ENCODE measurements around the gene ATP4A.
"Not testable (repeated sequence)": the region's sequence is repeated elsewhere in the genome, so short reads cannot be mapped to it uniquely, and the experiment has no call there.

Gene ATP4A

DNA sequence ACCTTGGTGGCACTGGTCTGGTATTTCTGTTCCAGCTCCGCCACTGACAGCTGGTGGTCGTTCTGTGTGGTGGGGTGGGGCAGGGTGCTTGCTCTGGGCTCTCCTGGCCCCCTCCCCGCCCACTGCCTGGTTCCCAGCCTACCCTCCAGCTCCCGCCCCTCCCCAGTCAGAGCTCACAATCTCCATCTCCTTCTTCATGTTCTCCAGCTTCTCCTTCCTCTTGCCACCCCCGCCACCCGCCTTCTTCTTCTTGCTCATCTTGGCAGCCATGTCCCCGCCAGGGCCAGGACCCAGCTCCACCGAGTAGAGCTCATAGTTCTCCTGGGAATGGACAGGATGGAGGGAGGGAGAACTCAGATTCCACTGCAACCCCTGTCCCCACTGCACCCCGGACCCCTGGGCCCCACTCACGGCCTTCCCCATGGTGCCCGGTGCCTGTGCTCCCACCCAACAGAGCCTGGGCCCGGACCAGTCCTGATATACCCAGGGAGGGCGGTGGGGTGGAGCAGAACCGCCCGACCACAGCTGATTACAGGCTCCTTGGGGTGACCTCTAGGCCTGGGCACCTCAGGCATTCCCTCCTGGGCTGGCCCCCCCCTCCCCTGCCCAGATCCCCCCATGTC lies at the start of gene ATP4A:
Gene ATP4A, minus strand, starts transcription at position 452 of the 623 bp plus-strand sequence. Its CDS starts 29 bp downstream, at position 423.
- no peak for DNase-seq

GRCh38 chr19:35612559-35613321 lies 49.3 kb upstream of the ATP4A start, which contains the start of gene HAUS5:
TSS of gene HAUS5 (plus strand) at chr19:35612735. CDS start at chr19:35612795, 60 bp downstream.
- DNase-seq: peak; percentile 88

- DNase-seq: no peak
Measured at GRCh38 chr19:35612224-35612558, 48.7 kb upstream of the ATP4A start.

- no peak for DNase-seq
Measured at GRCh38 chr19:35609851-35610353, 46.4 kb upstream of the ATP4A start.

DNA sequence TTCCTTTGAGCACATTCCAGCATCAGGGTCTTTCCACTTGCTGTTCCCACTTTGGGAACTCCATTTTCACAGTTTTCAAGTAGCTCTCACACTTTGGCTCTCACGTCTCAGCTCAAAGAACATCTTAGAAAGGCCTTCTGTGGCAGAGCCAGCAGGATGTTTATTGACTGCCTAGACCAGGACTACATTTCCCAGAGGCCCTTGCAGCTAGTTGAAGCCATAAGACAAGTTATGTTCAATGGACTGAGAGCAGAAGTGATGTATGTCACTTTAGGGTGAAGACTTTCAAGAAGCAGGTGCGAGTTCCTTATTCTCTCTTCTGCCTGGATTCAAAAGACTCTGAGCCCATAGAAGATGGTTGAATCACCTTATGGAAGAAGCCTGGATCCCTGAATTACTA lies 44.8 kb upstream of the ATP4A start:
- no peak for DNase-seq

GRCh38 chr19:35607661-35608060 lies 44.2 kb upstream of the ATP4A start:
- DNase-seq: no peak

DNA sequence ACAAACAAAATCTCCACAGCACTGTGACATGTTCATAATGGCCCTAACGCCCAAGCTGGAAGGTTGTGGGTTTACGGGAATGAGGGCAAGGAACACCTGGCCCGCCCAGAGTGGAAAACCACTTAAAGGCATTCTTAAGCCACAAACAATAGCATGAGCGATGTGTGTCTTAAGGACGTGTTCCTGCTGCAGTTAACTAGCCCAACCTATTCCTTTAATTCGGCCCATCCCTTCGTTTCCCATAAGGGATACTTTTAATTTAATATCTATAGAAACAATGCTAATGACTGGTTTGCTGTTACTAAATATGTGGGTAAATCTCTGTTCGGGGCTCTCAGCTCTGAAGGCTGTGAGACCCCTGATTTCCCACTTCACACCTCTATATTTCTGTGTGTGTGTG lies 43.7 kb upstream of the ATP4A start:
- DNase-seq: not testable (repeated sequence)

DNA sequence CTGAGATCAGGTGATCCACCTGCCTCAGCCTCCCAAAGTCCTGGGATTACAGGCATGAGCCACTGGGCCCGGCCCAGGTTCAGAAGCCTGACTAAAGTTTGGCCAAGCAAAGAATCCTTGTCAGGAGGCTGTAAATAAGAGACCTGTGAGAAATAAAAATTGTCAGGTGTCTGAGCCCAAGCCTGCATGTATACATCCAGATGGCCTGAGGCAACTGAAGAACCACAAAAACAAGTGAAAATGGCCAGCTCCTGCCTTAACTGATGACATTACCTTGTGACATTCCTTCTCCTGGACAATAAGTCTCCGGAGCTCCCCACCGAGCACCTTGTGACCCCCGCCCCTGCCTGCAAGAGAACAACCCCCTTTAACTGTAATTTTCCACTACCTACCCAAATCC lies 41.0 kb upstream of the ATP4A start:
- DNase-seq: not testable (repeated sequence)

- DNase-seq: no peak
Measured at GRCh38 chr19:35601971-35602370, 38.5 kb upstream of the ATP4A start.

- DNase-seq: peak; percentile 28
Measured at GRCh38 chr19:35596366-35596999, 33.0 kb upstream of the ATP4A start.

GRCh38 chr19:35595928-35596327 lies 32.5 kb upstream of the ATP4A start:
- DNase-seq: no peak

- not testable (repeated sequence) for DNase-seq
Measured at GRCh38 chr19:35595026-35595425, 31.6 kb upstream of the ATP4A start.

DNA sequence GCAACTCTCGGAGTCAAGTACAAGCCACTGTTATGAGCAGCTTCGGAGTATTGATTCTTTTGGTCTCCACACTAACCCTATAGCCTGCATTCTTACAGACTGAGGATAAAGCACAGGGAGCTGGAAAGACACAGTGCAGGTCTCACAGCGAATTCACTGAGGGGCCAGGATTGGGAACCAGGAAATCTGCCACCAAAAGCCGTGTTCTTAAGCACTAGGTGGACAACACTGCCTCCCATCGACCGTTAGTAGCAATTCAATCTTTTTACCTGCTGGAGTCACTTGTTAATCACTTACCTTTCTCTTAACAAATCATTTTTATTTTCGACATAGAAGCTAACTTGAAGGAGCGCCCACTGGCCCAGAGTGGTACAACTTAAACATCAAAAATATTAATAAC lies 28.8 kb upstream of the ATP4A start:
- DNase-seq: no peak

DNA sequence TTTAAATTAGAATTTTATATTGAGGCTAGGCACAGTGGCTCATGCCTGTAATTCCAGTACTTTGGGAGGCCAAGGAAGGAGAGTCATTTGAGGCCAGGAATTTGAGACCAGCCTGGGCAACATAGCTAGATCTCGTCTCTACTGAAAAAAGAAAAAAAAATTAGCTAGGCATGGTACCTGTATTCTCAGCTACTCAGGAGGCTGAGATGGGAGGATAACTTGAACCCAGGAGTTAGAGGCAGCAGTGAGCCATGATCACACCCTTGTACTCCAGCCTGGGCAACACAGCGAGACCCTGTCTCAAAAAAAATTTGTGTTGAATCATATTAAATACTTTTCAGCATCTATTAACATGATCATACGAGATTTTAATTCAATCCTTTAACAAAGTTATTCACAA lies 27.4 kb upstream of the ATP4A start:
- no peak for DNase-seq

DNA sequence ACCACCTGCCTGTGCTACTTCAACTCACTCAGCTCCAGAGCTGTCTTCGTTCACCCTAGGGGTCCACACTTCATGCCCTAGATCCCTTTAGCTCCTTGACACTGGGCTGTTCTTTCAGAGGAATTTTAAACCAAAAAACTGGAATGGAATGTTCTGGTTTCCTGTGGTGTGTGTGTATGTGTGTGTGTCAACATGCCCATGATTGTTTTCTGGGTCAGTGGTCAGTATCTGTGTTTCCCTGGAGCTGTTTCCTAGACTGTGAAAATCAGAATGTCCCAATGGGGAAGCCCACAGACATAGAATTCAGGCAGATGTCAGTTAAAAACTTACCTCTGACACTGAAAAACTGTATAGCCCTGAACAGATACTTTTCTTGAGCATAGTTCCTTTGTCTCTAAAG lies 23.9 kb upstream of the ATP4A start:
- no peak for DNase-seq

DNA sequence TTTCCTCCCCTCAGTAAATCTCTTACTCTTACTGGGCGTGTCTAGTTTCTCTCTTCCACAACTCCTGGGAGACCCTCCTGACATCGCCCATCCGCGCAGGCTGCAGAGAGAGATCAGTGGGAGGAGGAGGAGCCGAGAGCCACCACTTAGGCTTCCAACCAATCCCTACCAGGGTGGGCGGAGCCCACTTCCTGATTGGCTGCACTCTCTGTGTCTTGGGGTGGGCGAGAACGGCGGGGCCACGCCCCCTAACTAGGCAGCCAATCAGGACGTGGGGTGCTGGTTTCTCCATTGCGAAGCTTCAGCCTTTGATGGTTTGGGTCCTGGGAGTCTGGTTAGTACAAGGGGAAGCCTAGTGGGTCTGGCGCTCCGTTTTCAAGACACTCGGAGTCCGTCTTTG lies 22.4 kb upstream of the ATP4A start, which contains the start of gene PMIS2:
Gene PMIS2, plus strand, starts transcription at position 326 of the 400 bp plus-strand sequence. CDS start 87 bp downstream, outside the sequence.
- no peak for DNase-seq

DNA sequence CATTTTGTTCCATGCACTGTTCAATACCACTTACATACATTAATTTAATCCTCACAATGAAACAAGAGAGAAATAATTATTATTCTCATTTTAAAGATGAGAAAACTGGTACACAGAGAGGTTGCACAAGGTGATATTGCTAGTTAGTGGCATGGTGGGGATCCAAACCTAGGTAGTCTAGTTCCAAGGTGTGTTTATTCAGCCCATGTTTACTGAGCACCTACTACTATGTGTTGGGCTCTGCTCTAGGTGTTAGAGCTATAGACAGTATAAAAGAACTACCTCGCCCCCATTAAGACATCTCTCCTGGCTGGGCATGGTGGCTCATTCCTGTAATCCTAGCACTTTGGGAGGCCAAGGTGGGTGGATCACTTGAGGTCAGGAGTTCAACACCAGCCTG lies 19.3 kb upstream of the ATP4A start:
- no peak for DNase-seq

DNA sequence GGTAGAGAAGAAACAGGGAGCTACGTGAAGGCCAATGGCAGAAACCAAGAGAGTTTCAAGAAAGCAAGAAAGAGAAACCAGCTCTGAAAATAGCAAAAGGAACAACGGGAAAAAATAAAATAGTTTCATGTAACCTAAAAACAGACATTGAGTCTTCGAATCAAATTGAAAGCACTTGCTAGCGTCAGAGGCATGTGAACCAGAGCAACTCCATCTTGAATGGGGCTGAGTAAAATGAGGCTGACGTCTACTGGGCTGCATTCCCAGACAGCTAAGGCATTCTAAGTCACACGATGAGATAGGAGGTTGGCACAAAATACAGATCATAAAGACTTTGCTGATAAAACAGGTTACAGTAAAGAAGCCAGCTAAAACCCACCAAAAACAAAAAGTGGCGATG lies 15.2 kb upstream of the ATP4A start:
- DNase-seq: no peak

- DNase-seq: no peak
Measured at GRCh38 chr19:35577918-35578317, 14.5 kb upstream of the ATP4A start.

- DNase-seq: no peak
Measured at GRCh38 chr19:35571406-35571965, 8.0 kb upstream of the ATP4A start.

DNA sequence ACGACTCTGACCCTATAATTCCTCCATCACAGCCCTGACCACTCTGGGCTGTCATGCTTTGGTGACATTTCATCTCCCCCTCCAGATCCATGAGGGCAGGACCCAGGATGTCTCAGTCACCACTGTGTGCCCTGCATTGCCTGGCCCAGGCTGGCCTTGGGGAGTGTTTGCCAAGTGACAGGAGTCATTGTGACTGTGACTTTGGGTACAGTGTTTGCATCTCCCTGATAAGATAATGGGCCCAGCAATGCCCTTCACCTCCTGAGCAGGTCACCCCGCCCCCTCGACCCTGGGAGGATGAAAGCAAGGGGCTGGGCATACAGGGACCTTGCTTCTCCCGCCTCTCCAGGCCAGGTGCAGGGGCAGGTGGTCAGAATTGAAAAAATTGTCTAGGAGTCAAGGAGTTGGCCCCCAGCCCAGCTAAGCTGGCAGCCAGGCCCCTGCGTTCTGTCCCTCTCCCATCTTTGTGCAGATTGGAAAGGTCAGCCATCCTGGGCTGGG lies 5.9 kb upstream of the ATP4A start:
- DNase-seq: no peak

DNA sequence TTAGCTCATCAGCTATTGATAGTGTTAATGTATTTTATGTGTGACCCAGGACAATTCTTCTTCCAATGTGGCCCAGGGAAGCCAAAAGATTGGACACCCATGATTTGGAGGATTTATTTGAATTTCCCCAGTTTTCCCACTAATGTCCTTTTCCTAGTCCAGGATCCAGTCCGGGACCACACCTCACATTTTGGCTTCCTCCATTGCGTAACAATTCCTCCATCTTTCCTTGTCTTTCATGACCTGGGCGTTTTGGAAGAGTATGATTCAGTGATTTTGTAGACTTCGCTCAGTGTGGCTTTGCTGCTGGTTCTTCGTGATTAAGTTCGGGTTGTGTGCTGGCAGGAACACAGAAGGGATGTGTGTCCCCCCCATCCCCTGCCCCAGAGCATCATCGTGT lies 3.3 kb upstream of the ATP4A start:
- DNase-seq: no peak
